ENCODE data around the gene OR2H2. TPM values are rescaled to one million over a fixed set of nuclear protein-coding genes. Genes with fewer than 3 reads are reported as not detected.

OR2H2 gene
- total RNA-seq, 8 experiments from 2014 or later, result 0.20 to 1.4 (median 0.55) TPM

DNA sequence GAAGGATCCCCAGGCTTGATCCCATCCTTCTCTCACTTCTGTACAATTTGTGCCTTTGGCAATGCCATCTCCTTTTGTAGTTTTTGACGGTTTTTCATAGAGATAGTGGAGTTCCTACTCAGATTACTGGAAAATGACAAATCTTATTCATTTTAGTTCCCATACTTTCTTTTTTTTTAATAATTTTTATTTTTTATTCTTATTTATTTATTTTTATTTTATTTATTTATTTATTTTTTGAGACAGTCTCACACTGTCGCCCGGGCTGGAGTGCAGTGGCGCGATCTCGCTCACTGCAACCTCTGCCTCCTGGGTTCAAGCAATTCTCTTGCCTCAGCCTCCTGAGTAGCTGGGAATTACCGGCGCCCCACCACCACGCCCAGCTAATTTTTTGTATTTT, 52.3 kb downstream of the OR2H2 start:
- 60 to 99% (median 84%) methylated on average over 1 to 9 of the region's 9 CpGs for WGBS, 10 experiments
- H3K4me1 ChIP-seq (replicated peaks in 1 of 2), result peaks cover 3 to 5% of the 10 kb centered on the region in 2 donors
- in situ Hi-C loops (cut with MboI; ENCODE audit: low pct_unique_long_range_greater_than_20kb in 2 of 9, low sequenced_read_pairs in 9 of 9, unreplicated experiment in 9 of 9), result no loop called here
- H3K4me3 ChIP-seq, result no peak overlapping the region
- no peak overlapping the region for H3K27ac ChIP-seq
- ATAC-seq (replicated peaks in 6 of 8), result no peak

Other genes starting within 250 kb of the OR2H2 start
- gene OR5V1, start 216.3 kb upstream of the OR2H2 start, total RNA-seq, result under 1 TPM in 4 of 8 experiments, not detected in 4; 0.09 to 0.40 (median 0.27) TPM
- gene OR12D3, start 209.8 kb upstream of the OR2H2 start, total RNA-seq, result under 1 TPM in 2 of 8 experiments, not detected in 6; 0.09 to 0.14 TPM
- gene OR12D2, start 189.5 kb upstream of the OR2H2 start, total RNA-seq, result under 1 TPM in 1 of 8 experiments, not detected in 7; 0.66 TPM
- gene OR12D1, start 170.2 kb upstream of the OR2H2 start, total RNA-seq, result under 1 TPM in 1 of 8 experiments, not detected in 7; 0.19 TPM
- 1 to 10 TPM in 1 of 8 experiments, under 1 TPM in 5, not detected in 2; 0.23 to 1.2 (median 0.41) TPM for gene OR10C1, start 145.8 kb upstream of the OR2H2 start, total RNA-seq
- under 1 TPM in 3 of 8 experiments, not detected in 5; 0.08 to 0.28 (median 0.28) TPM for gene OR11A1, start 128.1 kb upstream of the OR2H2 start, total RNA-seq
- gene OR2H1, start 128.0 kb upstream of the OR2H2 start, total RNA-seq, result under 1 TPM in 5 of 8 experiments, not detected in 3; 0.05 to 0.76 (median 0.27) TPM
- gene MAS1L, start 97.2 kb upstream of the OR2H2 start, total RNA-seq, result under 1 TPM in 2 of 8 experiments, not detected in 6; 0.14 to 0.28 TPM
- gene UBD, start 25.4 kb upstream of the OR2H2 start, total RNA-seq, result 1 to 10 TPM in 3 of 8 experiments, under 1 TPM in 2, not detected in 3; 0.56 to 9.4 (median 1.9) TPM
- 10 to 100 TPM in 7 of 8 experiments, 1 to 10 TPM in 1; 6.4 to 53.2 (median 40.3) TPM for gene GABBR1, start 48.1 kb downstream of the OR2H2 start, total RNA-seq
- under 1 TPM in 3 of 8 experiments, not detected in 5; 0.31 to 0.85 (median 0.84) TPM for gene MOG, start 72.0 kb downstream of the OR2H2 start, total RNA-seq
- under 1 TPM in 3 of 8 experiments, not detected in 5; 0.17 to 0.84 (median 0.19) TPM for gene ZFP57, start 96.0 kb downstream of the OR2H2 start, total RNA-seq
- 100 to 1,000 TPM in 1 of 8 experiments, 10 to 100 TPM in 2, 1 to 10 TPM in 1, under 1 TPM in 2, not detected in 2; 0.27 to 155 (median 15.2) TPM for gene HLA-F, start 138.3 kb downstream of the OR2H2 start, total RNA-seq
- gene HLA-G, start 242.7 kb downstream of the OR2H2 start, total RNA-seq, result under 1 TPM in 1 of 8 experiments, not detected in 7; 0.56 TPM

Measured in motor neuron (in vitro differentiated cells).